SU-DHL-6 (cell line): ENCODE data around the gene PDE6G.

ENCODE experiments used
- H2AFZ ChIP-seq: fragments of 200-600 bp; sonication (generic); 2 replicates; pipeline ENCODE4 v1.6.1; 2014; ENCODE audit warnings: low read depth, mild to moderate bottlenecking, moderate library complexity, mixed read lengths, antibody characterized with exemption, low read length; ENCODE audit not compliant: severe bottlenecking
- H3F3A ChIP-seq: fragments of 200-600 bp; shearing (Covaris generic); 2 replicates; pipeline ENCODE4 v1.6.0; 2016; ENCODE audit warnings: antibody characterized with exemption, mild to moderate bottlenecking; ENCODE audit not compliant: insufficient read depth
- H3K27ac ChIP-seq: fragments of 200-600 bp; sonication (generic); 2 replicates; pipeline ENCODE4 v1.5.1; 2016; ENCODE audit warnings: low read depth, mild to moderate bottlenecking, low read length, moderate library complexity, mixed read lengths
- H3K27me3 ChIP-seq: fragments of 200-600 bp; sonication (generic), shearing (Covaris generic); 2 replicates; pipeline ENCODE4 v1.6.0; 2014; ENCODE audit warnings: mild to moderate bottlenecking, low read length
- H3K36me3 ChIP-seq: fragments of 200-600 bp; sonication (generic); 2 replicates; pipeline ENCODE4 v1.6.1; 2014; ENCODE audit warnings: mild to moderate bottlenecking, low read length, mixed read lengths
- H3K4me2 ChIP-seq: fragments of 300-600, 200-600 bp; shearing (Covaris generic), sonication (generic); 2 replicates; pipeline ENCODE4 v1.6.0; 2014; ENCODE audit warnings: low read length, low read depth, mild to moderate bottlenecking; ENCODE audit not compliant: poor library complexity, severe bottlenecking
- H3K4me3 ChIP-seq: fragments of 200-600 bp; sonication (generic); 2 replicates; pipeline ENCODE4 v1.5.1; 2014; ENCODE audit warnings: antibody characterized with exemption, low read length, mild to moderate bottlenecking, mixed read lengths; ENCODE audit not compliant: insufficient read depth, poor library complexity, severe bottlenecking
- H3K79me2 ChIP-seq: fragments of 200-600 bp; sonication (generic); 2 replicates; pipeline ENCODE4 v1.6.1; 2014; ENCODE audit warnings: mild to moderate bottlenecking, low read length, moderate library complexity; ENCODE audit not compliant: insufficient read depth
- H3K9ac ChIP-seq: fragments of 200-600 bp; sonication (generic); 2 replicates; pipeline ENCODE4 v1.7.0; 2014; ENCODE audit warnings: mild to moderate bottlenecking, low read length
- H3K9me2 ChIP-seq: fragments of 200-600 bp; sonication (generic); replicated peaks from 2 replicates; pipeline ENCODE4 v1.6.1; 2014; ENCODE audit warnings: low read length; ENCODE audit not compliant: insufficient read depth
- H3K9me3 ChIP-seq: fragments of 200-600 bp; sonication (generic); 2 replicates; pipeline ENCODE4 v1.6.1; 2014; ENCODE audit warnings: low read length, mixed read lengths; ENCODE audit not compliant: insufficient read depth
- H4K20me1 ChIP-seq: fragments of 200-600 bp; sonication (generic); 2 replicates; pipeline ENCODE4 v1.6.1; 2014; ENCODE audit warnings: low read depth, mild to moderate bottlenecking, antibody characterized with exemption, low read length, moderate library complexity, mixed read lengths
- CTCF ChIP-seq: fragments of 200-600 bp; sonication (generic); IDR thresholded peaks from one replicate; pipeline ENCODE4 v1.5.1; 2017; ENCODE audit warnings: antibody characterized with exemption, mild to moderate bottlenecking, low read length, moderate library complexity; ENCODE audit not compliant: insufficient read depth, poor library complexity, severe bottlenecking
- EZH2phosphoT487 ChIP-seq: fragments of 200-600 bp; sonication (generic), shearing (Covaris generic); conservative IDR thresholded peaks from 2 replicates; pipeline ENCODE4 v1.6.1; 2018; ENCODE audit warnings: mild to moderate bottlenecking, antibody characterized with exemption, low read length, moderate library complexity, mixed read lengths

The PDE6G gene

GRCh38 chr17:81682565-81683207 lies 26.3 kb upstream of the PDE6G start:
- no peaks in the 10 kb centered on the region; the same call in 1 of the 2 replicates for H3F3A ChIP-seq
- H3K9me2 ChIP-seq = no peaks in the 10 kb centered on the region
- peak overlapping the region; percentile 64 for H3K4me2 ChIP-seq
- H3K27ac ChIP-seq = no peak overlapping the region
- H2AFZ ChIP-seq = no peak overlapping the region
- TF ChIP-seq CTCF = no peak
- peak overlapping the region; percentile 86 for H3K9ac ChIP-seq
- H3K4me3 ChIP-seq = peak overlapping the region; percentile 83
- H4K20me1 ChIP-seq = no peaks in the 10 kb centered on the region
- H3K36me3 ChIP-seq = no peaks in the 10 kb centered on the region
- peaks cover 44% of the 10 kb centered on the region for H3K79me2 ChIP-seq
- H3K9me3 ChIP-seq = no peaks in the 10 kb centered on the region
- H3K27me3 ChIP-seq = no peaks in the 10 kb centered on the region

GRCh38 chr17:81681672-81682071 lies 25.3 kb upstream of the PDE6G start:
- no peaks in the 10 kb centered on the region for H3K36me3 ChIP-seq
- no peaks in the 10 kb centered on the region for H3K9me2 ChIP-seq
- no peak overlapping the region for H3K27ac ChIP-seq
- no peak overlapping the region for H3K4me3 ChIP-seq
- H3K27me3 ChIP-seq = no peaks in the 10 kb centered on the region
- H3K79me2 ChIP-seq = peaks cover 44% of the 10 kb centered on the region
- H2AFZ ChIP-seq = no peak overlapping the region
- H3F3A ChIP-seq = no peaks in the 10 kb centered on the region; the same call in 1 of the 2 replicates
- H4K20me1 ChIP-seq = no peaks in the 10 kb centered on the region
- TF ChIP-seq EZH2phosphoT487 = no peak
- no peak for TF ChIP-seq CTCF
- no peaks in the 10 kb centered on the region for H3K9me3 ChIP-seq
- H3K4me2 ChIP-seq = no peak overlapping the region
- no peak overlapping the region for H3K9ac ChIP-seq

DNA sequence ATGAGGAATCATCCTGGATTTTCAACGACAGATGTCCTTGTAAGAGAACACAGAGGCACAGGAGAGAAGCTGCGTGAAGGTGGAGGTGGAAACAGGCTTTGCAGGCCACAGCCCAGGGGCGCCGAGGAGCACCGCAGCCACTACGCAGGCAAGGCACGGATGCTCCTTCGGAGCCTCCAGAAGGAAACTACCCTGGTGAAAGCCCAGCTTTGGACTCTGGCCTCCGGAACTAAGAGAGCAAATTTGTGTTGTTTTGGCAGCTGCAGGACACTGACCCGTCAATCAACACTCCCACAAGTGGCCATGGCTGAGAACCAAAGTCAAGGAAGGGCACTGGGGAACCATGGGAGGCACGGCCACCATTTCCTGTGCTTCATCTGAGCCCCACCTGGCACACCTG lies 23.8 kb upstream of the PDE6G start:
- Histone ChIP-seq H3K4me3 (no peak overlapping the region), H3K4me2 (no peak overlapping the region), H3K27ac (no peak overlapping the region), H3F3A (no peaks in the 10 kb centered on the region; the same call in 1 of the 2 replicates), H3K27me3 (no peaks in the 10 kb centered on the region), H2AFZ (no peak overlapping the region), H3K9me2 (no peaks in the 10 kb centered on the region), H3K9ac (no peak overlapping the region), H3K9me3 (no peaks in the 10 kb centered on the region), H3K79me2 (peaks cover 34% of the 10 kb centered on the region), H3K36me3 (no peaks in the 10 kb centered on the region), H4K20me1 (no peaks in the 10 kb centered on the region)
- TF ChIP-seq EZH2phosphoT487 (no peak), CTCF (no peak)
